NCI-H82 treated with DMSO at 0.1 percent for 48 hours (cell line): ENCODE data around the gene MAP6.

Experiments used
- DNase-seq: peaks from one replicate; lab custom pipeline; 2025; ENCODE audit not compliant: unreplicated experiment; lab: John Stamatoyannopoulos, UW

MAP6 gene

GRCh38 chr11:75632450-75632849, 36.4 kb downstream of the MAP6 start:
- no peak for DNase-seq

- no peak for DNase-seq
Observed at GRCh38 chr11:75631086-75631730, 37.6 kb downstream of the MAP6 start.

GRCh38 chr11:75627906-75628668, 40.8 kb downstream of the MAP6 start:
- DNase-seq, result no peak

GRCh38 chr11:75626889-75627529, 41.8 kb downstream of the MAP6 start:
- peak; percentile 35 for DNase-seq

GRCh38 chr11:75625991-75626888, 42.6 kb downstream of the MAP6 start:
- DNase-seq, result no peak

- no peak for DNase-seq
Observed at GRCh38 chr11:75625021-75625420, 43.8 kb downstream of the MAP6 start.

- no peak for DNase-seq
Observed at GRCh38 chr11:75616281-75616680, 52.6 kb downstream of the MAP6 start.

GRCh38 chr11:75615751-75616150, 53.1 kb downstream of the MAP6 start:
- DNase-seq, result no peak

GRCh38 chr11:75611823-75612222, 57.0 kb downstream of the MAP6 start:
- no peak for DNase-seq

- no peak for DNase-seq
Observed at GRCh38 chr11:75606099-75606498, 62.7 kb downstream of the MAP6 start.

GRCh38 chr11:75603791-75604736, 64.8 kb downstream of the MAP6 start:
- DNase-seq, result no peak

- no peak for DNase-seq
Observed at GRCh38 chr11:75602951-75603350, 65.9 kb downstream of the MAP6 start.

- no peak for DNase-seq
Observed at GRCh38 chr11:75601494-75601893, 67.3 kb downstream of the MAP6 start.

GRCh38 chr11:75600356-75600755, 68.5 kb downstream of the MAP6 start:
- DNase-seq, result no peak

GRCh38 chr11:75598900-75599299, 69.9 kb downstream of the MAP6 start:
- no peak for DNase-seq

GRCh38 chr11:75598264-75598663, 70.6 kb downstream of the MAP6 start:
- no peak for DNase-seq

GRCh38 chr11:75597636-75598035, 71.2 kb downstream of the MAP6 start:
- DNase-seq, result peak; percentile 35

- no peak for DNase-seq
Observed at GRCh38 chr11:75596914-75597313, 71.9 kb downstream of the MAP6 start.

- no peak for DNase-seq
Observed at GRCh38 chr11:75595429-75595828, 73.4 kb downstream of the MAP6 start.

- DNase-seq, result no peak
Observed at GRCh38 chr11:75594211-75594610, 74.6 kb downstream of the MAP6 start.
